ENCODE data around the gene LRRC55.

DNA sequence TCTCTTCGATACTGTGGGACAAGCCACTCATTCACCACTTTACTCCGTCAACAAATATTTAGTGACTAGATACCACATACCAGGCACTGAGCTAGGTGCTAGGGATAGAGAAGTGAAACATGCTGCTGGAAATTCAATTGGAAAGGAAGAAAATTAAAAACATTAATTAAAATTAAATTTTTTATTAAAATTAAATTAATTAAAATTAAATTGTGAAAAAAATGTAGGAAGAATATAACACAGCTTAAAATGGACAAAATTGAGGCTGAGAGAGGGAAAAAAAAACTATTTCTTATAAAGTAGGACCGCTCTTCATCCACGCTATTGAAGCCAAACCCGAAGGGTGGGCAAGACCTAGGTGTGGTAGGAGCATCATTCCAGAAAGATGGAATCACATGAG lies 23.6 kb upstream of the LRRC55 start:
- TF ChIP-seq POLR2A (IDR thresholded peaks at IDR 0.05; ENCODE audit: borderline replicate concordance, extremely low read depth, insufficient read depth, insufficient read length), result no peak
- TF ChIP-seq, protein P1, sequence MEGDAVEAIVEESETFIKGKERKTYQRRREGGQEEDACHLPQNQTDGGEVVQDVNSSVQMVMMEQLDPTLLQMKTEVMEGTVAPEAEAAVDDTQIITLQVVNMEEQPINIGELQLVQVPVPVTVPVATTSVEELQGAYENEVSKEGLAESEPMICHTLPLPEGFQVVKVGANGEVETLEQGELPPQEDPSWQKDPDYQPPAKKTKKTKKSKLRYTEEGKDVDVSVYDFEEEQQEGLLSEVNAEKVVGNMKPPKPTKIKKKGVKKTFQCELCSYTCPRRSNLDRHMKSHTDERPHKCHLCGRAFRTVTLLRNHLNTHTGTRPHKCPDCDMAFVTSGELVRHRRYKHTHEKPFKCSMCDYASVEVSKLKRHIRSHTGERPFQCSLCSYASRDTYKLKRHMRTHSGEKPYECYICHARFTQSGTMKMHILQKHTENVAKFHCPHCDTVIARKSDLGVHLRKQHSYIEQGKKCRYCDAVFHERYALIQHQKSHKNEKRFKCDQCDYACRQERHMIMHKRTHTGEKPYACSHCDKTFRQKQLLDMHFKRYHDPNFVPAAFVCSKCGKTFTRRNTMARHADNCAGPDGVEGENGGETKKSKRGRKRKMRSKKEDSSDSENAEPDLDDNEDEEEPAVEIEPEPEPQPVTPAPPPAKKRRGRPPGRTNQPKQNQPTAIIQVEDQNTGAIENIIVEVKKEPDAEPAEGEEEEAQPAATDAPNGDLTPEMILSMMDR (IDR thresholded peaks at IDR 0.05 in 2 of 3, conservative IDR thresholded peaks at IDR 0.05 in 1 of 3; ENCODE audit: borderline replicate concordance in 1 of 3, insufficient read depth in 1 of 3, low read depth in 2 of 3, low read length in 2 of 3), result no peak
- TF ChIP-seq TCF7L2 (IDR thresholded peaks at IDR 0.05; ENCODE audit: borderline replicate concordance, extremely low read depth, insufficient read depth, insufficient read length), result no peak
- no peak for TF ChIP-seq CEBPB (IDR thresholded peaks at IDR 0.05; ENCODE audit: low read depth)
- no peak for TF ChIP-seq ZBTB33 (IDR thresholded peaks at IDR 0.05; ENCODE audit: extremely low read depth, insufficient replicate concordance, low read length)
- no peak for TF ChIP-seq JUND (IDR thresholded peaks at IDR 0.05)
- TF ChIP-seq SRF (IDR thresholded peaks at IDR 0.05; ENCODE audit: low read depth), result no peak
- TF ChIP-seq EGR1 (IDR thresholded peaks at IDR 0.05; ENCODE audit: low read depth), result no peak
- no peak for TF ChIP-seq EZH2 (IDR thresholded peaks at IDR 0.05)
- no peak for TF ChIP-seq MAX (IDR thresholded peaks at IDR 0.05)
